CD14-positive monocyte (primary cell): ENCODE measurements around the gene HYLS1. TPM values are rescaled to one million over a fixed set of nuclear protein-coding genes. Genes with fewer than 3 reads are reported as not detected.
A peak's percentile ranks its signal among the peaks of the same experiment; 100 is the strongest.

ENCODE experiments used
- DNase-seq, 3 donors: peaks; one replicate each; pipeline ENCODE4 v3.0.0-alpha.2; 2011 to 2022
- H2AFZ ChIP-seq: 2 replicates; pipeline ENCODE4 v1.6.0; 2012; ENCODE audit warnings: mild to moderate bottlenecking, low read depth, low read length, inconsistent platforms; ENCODE audit not compliant: insufficient read depth, poor library complexity, severe bottlenecking
- H3K27ac ChIP-seq, 2 donors: 1 replicate in 1 of 2; 2 replicates in 1 of 2; pipeline ENCODE4 v1.5.1; 2012 to 2013; ENCODE audit warnings: low read length in 2 of 2, control low read depth in 1 of 2, inconsistent platforms in 1 of 2, low read depth in 1 of 2, mild to moderate bottlenecking in 1 of 2
- H3K27me3 ChIP-seq, 2 donors: one replicate each; pipeline versions ENCODE4 v1.6.0 to v1.6.1; 2011 to 2013; ENCODE audit warnings: low read length in 2 of 2; ENCODE audit not compliant: control insufficient read depth in 2 of 2, insufficient read depth in 2 of 2
- H3K36me3 ChIP-seq, 2 donors: replicated peaks in 1 of 2; 1 replicate in 1 of 2; 2 replicates in 1 of 2; pipeline versions ENCODE4 v1.5.1 to v1.6.1; 2012 to 2013; ENCODE audit warnings: low read length in 2 of 2, control low read depth in 1 of 2, inconsistent platforms in 1 of 2, mild to moderate bottlenecking in 1 of 2; ENCODE audit not compliant: insufficient read depth in 2 of 2, control insufficient read depth in 1 of 2
- H3K4me1 ChIP-seq, 2 donors: 1 replicate in 1 of 2; 2 replicates in 1 of 2; pipeline versions ENCODE4 v1.5.1 to v1.6.1; 2012 to 2013; ENCODE audit warnings: low read length in 2 of 2, control low read depth in 1 of 2, inconsistent platforms in 1 of 2, mild to moderate bottlenecking in 1 of 2, moderate library complexity in 1 of 2; ENCODE audit not compliant: insufficient read depth in 2 of 2, control insufficient read depth in 1 of 2
- H3K4me2 ChIP-seq: replicated peaks from 2 replicates; pipeline ENCODE3; 2012; ENCODE audit warnings: low read length, moderate library complexity, mild to moderate bottlenecking; ENCODE audit not compliant: poor library complexity, severe bottlenecking; ENCODE audit errors: extremely low read depth
- H3K4me3 ChIP-seq, 3 experiments: fragments of 200-600 bp in 1 of 3; sonication (generic) in 1 of 3; replicated peaks in 1 of 3; 1 replicate in 2 of 3; 2 replicates in 1 of 3; pipeline ENCODE4 v1.5.1; 2011 to 2013; ENCODE audit warnings: low read length in 3 of 3, mild to moderate bottlenecking in 3 of 3, control low read depth in 2 of 3, low read depth in 2 of 3, inconsistent platforms in 1 of 3, moderate library complexity in 1 of 3
- H3K79me2 ChIP-seq: 2 replicates; pipeline ENCODE4 v1.6.0; 2012; ENCODE audit warnings: mild to moderate bottlenecking, control low read depth, inconsistent platforms, low read length, moderate library complexity; ENCODE audit not compliant: insufficient read depth
- H3K9ac ChIP-seq: 2 replicates; pipeline ENCODE4 v1.6.0; 2017; ENCODE audit warnings: low read length, mild to moderate bottlenecking; ENCODE audit not compliant: insufficient read depth, poor library complexity, severe bottlenecking
- H3K9me3 ChIP-seq, 2 donors: replicated peaks in 1 of 2; 1 replicate in 1 of 2; 2 replicates in 1 of 2; pipeline versions ENCODE4 v1.5.1 to v1.6.1; 2012 to 2013; ENCODE audit warnings: low read length in 2 of 2, control low read depth in 1 of 2; ENCODE audit not compliant: control insufficient read depth in 1 of 2, insufficient read depth in 1 of 2
- H4K20me1 ChIP-seq: 2 replicates; pipeline ENCODE4 v1.6.0; 2012; ENCODE audit warnings: mild to moderate bottlenecking, low read length, control low read depth, moderate library complexity; ENCODE audit not compliant: insufficient read depth
- H3K27ac Mint-ChIP-seq, 7 donors: one replicate each; pipeline ENCODE4 v1.8.0; 2020; ENCODE audit warnings: mild to moderate bottlenecking in 7 of 7, mixed read lengths in 7 of 7, moderate library complexity in 6 of 7, inconsistent platforms in 2 of 7
- H3K27me3 Mint-ChIP-seq, 3 donors: one replicate each; pipeline ENCODE4 v1.8.0; 2021 to 2022; ENCODE audit warnings: low read depth in 3 of 3, mild to moderate bottlenecking in 3 of 3, mixed read lengths in 3 of 3, moderate library complexity in 3 of 3, inconsistent platforms in 1 of 3
- H3K36me3 Mint-ChIP-seq, 2 donors: one replicate each; pipeline ENCODE4 v1.8.0; 2020; ENCODE audit warnings: mixed read lengths in 2 of 2, inconsistent platforms in 1 of 2, mild to moderate bottlenecking in 1 of 2
- H3K4me1 Mint-ChIP-seq: one replicate; pipeline ENCODE4 v1.8.0; 2020; ENCODE audit warnings: mild to moderate bottlenecking, mixed read lengths
- H3K4me3 Mint-ChIP-seq, 2 donors: one replicate each; pipeline ENCODE4 v1.8.0; 2020; ENCODE audit warnings: mild to moderate bottlenecking in 2 of 2, mixed read lengths in 2 of 2, moderate library complexity in 1 of 2
- H3K9me3 Mint-ChIP-seq, 7 donors: one replicate each; pipeline ENCODE4 v1.8.0; 2020 to 2022; ENCODE audit warnings: mixed read lengths in 7 of 7, mild to moderate bottlenecking in 6 of 7, moderate library complexity in 6 of 7, inconsistent platforms in 2 of 7
- WGBS: methylation state at CpG from one replicate; pipeline ENCODE4 v1.1.5; 2013; ENCODE audit warnings: missing lambda C conversion rate; ENCODE audit not compliant: insufficient coverage; 5-methylcytosine and 5-hydroxymethylcytosine counted together
- intact Hi-C, 2 donors: fragments of 100-400 bp; cut with micrococcal nuclease; formaldehyde crosslinking; loops; one replicate each; pipeline versions ENCODE4 v1.15.0 to v1.15.1; 2023
- polyA plus RNA-seq, 3 donors: library from polyadenylated mRNA; depleted of rRNA in 1 of 3; unstranded in 2 of 3; stranded (reverse) in 1 of 3; fragments of 300-500 nt in 2 of 3; fragments of >200 nt in 1 of 3; fragmentation: Illumina TruSeq in 2 of 3; gene quantifications; 1 replicate in 2 of 3; 2 replicates in 1 of 3; pipeline ENCODE4 v1.2.3, GENCODE V29; 2012 to 2021
- TF ChIP-seq, protein P1 (sequence below): fragments of 200-600 bp; IDR thresholded peaks from one replicate; pipeline ENCODE4 v1.8.0; 2022; ENCODE audit warnings: antibody characterized with exemption, mild to moderate bottlenecking

The HYLS1 gene
- polyA plus RNA-seq, 3 donors: 0.61 to 2.6 (median 2.0) TPM

DNA sequence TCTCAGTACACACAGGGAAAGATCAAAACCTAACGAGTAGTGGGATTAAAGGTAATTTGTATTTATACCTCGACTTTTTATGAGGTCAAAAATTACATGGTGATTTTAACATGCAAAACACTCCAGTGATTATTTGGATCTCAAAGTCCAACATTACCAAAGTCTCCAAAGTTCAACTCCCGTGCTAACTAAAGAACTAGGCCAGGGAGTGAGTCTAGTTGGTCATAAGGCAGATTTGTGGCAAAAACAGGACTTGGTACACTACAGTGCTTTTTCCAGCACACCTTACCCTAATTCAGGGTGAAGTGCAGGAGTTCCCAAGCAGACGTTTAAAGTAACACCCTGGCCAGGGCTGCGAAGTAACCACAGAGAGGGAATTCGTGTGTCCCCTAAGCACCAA lies 14.4 kb downstream of the HYLS1 start:
- DNase-seq: no peak
- Histone ChIP-seq H3K9me3 (peaks cover 0 to 16% of the 10 kb centered on the region in 2 donors), H3K27ac (no peak overlapping the region), H3K27me3 (peaks cover 30 to 36% of the 10 kb centered on the region in 2 donors), H3K36me3 (peaks cover 13 to 30% of the 10 kb centered on the region in 2 donors), H2AFZ (no peak overlapping the region), H3K79me2 (peaks cover 42% of the 10 kb centered on the region), H4K20me1 (peaks cover 5% of the 10 kb centered on the region), H3K4me1 (peaks cover 16 to 20% of the 10 kb centered on the region in 2 donors), H3K4me3 (no peak overlapping the region), H3K9ac (no peak overlapping the region), H3K4me2 (no peak overlapping the region)
- Mint-ChIP-seq H3K36me3 (peaks cover 27 to 30% of the 10 kb centered on the region in 2 donors), H3K9me3 (peaks cover 0 to 22% (median 12%) of the 10 kb centered on the region in 7 donors), H3K27me3 (peaks cover 33 to 38% (median 37%) of the 10 kb centered on the region in 3 donors), H3K4me1 (peaks cover 23% of the 10 kb centered on the region), H3K27ac (no peak overlapping the region), H3K4me3 (peak overlapping the region in 1 of 2 donors; percentile 51)
- intact Hi-C loops: loop anchor here in 1 of 2 donors (2.0 kb wide), 1 partner anchor 15 kb away; the partner anchor contains the start of gene HYLS1
- TF ChIP-seq, protein P1, sequence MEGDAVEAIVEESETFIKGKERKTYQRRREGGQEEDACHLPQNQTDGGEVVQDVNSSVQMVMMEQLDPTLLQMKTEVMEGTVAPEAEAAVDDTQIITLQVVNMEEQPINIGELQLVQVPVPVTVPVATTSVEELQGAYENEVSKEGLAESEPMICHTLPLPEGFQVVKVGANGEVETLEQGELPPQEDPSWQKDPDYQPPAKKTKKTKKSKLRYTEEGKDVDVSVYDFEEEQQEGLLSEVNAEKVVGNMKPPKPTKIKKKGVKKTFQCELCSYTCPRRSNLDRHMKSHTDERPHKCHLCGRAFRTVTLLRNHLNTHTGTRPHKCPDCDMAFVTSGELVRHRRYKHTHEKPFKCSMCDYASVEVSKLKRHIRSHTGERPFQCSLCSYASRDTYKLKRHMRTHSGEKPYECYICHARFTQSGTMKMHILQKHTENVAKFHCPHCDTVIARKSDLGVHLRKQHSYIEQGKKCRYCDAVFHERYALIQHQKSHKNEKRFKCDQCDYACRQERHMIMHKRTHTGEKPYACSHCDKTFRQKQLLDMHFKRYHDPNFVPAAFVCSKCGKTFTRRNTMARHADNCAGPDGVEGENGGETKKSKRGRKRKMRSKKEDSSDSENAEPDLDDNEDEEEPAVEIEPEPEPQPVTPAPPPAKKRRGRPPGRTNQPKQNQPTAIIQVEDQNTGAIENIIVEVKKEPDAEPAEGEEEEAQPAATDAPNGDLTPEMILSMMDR: no peak
- 80% methylated on average over 1 of the region's 6 CpGs for WGBS

GRCh38 chr11:125902277-125902926 lies 14.9 kb downstream of the HYLS1 start:
- no peak for DNase-seq
- peaks cover 30 to 37% of the 10 kb centered on the region in 2 donors for H3K27me3 ChIP-seq
- H3K9me3 Mint-ChIP-seq: peaks cover 0 to 22% (median 13%) of the 10 kb centered on the region in 7 donors
- intact Hi-C loops: loop anchor here in 1 of 2 donors (2.0 kb wide), 1 partner anchor 16 kb away; the partner anchor contains the start of gene HYLS1
- peaks cover 5% of the 10 kb centered on the region for H4K20me1 ChIP-seq
- peak overlapping the region in 1 of 2 donors; percentile 74 for H3K27ac ChIP-seq
- peak overlapping the region; percentile 69 for H3K9ac ChIP-seq
- TF ChIP-seq, protein P1: no peak
- peaks cover 16 to 20% of the 10 kb centered on the region in 2 donors for H3K4me1 ChIP-seq
- H3K4me3 ChIP-seq: peak overlapping the region; percentile 55 to 96 (median 86)
- peaks cover 23 to 28% of the 10 kb centered on the region in 2 donors for H3K36me3 Mint-ChIP-seq
- H3K79me2 ChIP-seq: peaks cover 39% of the 10 kb centered on the region
- peak overlapping the region; percentile 93 for H2AFZ ChIP-seq
- H3K27ac Mint-ChIP-seq: peak overlapping the region; percentile 81 to 91 (median 90)
- H3K4me2 ChIP-seq: peak overlapping the region; percentile 92
- H3K4me1 Mint-ChIP-seq: peaks cover 21% of the 10 kb centered on the region
- peaks cover 13 to 30% of the 10 kb centered on the region in 2 donors for H3K36me3 ChIP-seq
- H3K9me3 ChIP-seq: peaks cover 0 to 16% of the 10 kb centered on the region in 2 donors
- H3K4me3 Mint-ChIP-seq: peak overlapping the region; percentile 86 to 96
- no CpG with 5 or more reads among the region's 20 CpGs for WGBS
- peaks cover 33 to 41% (median 41%) of the 10 kb centered on the region in 3 donors for H3K27me3 Mint-ChIP-seq
